Measurements from ENCODE around the gene NR6A1.
"Not testable (repeated sequence)": the region's sequence is repeated elsewhere in the genome, so short reads cannot be mapped to it uniquely, and the experiment has no call there.

The NR6A1 gene

GRCh38 chr9:124735121-124735520 lies 36.0 kb downstream of the NR6A1 start:
- no peak overlapping the region for H3K27ac ChIP-seq (replicated peaks)
- no peak overlapping the region for H3K4me3 ChIP-seq (replicated peaks; ENCODE audit: insufficient read depth, low read length)
- DNase-seq (ENCODE audit: low read depth in 1 of 2, low spot score in 1 of 2): no peak

DNA sequence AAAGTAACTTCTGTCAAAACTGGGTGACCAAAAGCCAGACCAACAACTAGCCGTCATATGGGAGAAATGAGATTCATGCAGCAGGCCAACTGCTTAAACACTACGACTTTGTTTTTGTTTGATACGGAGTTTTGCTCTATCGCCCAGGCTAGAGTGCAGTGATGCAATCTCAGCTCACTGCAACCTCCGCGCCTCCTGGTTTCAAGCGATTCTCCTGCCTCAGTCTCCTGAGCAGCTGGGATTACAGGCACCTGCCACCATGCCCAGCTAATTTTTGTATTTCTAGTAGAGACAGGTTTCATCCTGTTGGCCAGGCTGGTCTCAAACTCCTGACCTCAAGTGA lies 36.4 kb downstream of the NR6A1 start:
- H3K27me3 ChIP-seq (ENCODE audit: insufficient read depth, poor library complexity, severe bottlenecking); H3K4me3 ChIP-seq (replicated peaks; ENCODE audit: insufficient read depth, low read length); H3K27ac ChIP-seq (replicated peaks); DNase-seq (ENCODE audit: low read depth in 1 of 2, low spot score in 1 of 2): not testable (repeated sequence)

More at GRCh38 chr9:124735121-124735520, 36.0 kb downstream of the NR6A1 start:
- no peaks in the 10 kb centered on the region for H3K27me3 ChIP-seq (ENCODE audit: insufficient read depth, poor library complexity, severe bottlenecking)
- TF ChIP-seq GABPA (IDR thresholded peaks at IDR 0.05; ENCODE audit: low read depth): no peak
- no peak for TF ChIP-seq SPI1 (IDR thresholded peaks at IDR 0.05; ENCODE audit: borderline replicate concordance, low read depth)
- no peak for TF ChIP-seq CTCF (IDR thresholded peaks at IDR 0.05; ENCODE audit: insufficient read depth, low read length)
- TF ChIP-seq REST (IDR thresholded peaks at IDR 0.05; ENCODE audit: insufficient replicate concordance, low read depth): no peak
- no peak for TF ChIP-seq POLR2AphosphoS5 (IDR thresholded peaks at IDR 0.05; ENCODE audit: low read depth)

DNA sequence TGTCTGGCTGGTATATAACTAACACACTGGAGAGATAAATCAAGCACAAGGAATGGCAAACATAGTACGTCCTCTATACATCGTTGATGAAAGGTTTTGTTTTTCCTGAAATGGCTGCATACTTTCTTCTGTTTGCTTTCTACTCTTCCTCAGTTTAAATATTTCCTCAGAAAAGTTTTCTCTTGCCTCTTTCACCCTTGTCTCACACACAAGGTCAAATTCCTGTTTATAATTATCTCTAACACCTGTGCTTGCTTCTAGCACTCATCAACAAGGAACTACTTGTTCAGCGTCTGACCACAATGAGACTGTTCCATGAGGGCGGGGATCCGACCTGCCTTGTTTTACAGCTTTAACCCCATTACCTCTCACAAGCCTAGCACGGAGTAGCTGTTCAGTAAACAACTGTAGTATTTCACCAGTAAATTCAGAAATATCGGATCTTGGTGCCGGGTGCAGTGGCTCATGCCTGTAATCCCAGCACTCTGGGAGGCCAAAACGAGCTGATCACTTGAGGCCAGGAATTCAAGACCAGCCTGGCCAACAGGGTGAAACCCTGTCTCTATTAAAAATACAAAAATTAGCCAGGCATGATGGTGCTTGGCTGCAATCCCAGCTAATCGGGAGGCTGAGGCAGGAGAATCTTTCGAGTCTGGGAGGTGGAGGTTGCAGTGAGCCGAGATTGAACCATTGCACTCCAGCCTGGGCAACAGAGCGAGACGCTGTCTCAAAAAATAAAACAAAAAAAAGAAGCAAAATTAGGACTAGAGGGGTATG lies 37.0 kb downstream of the NR6A1 start:
- Histone ChIP-seq H3K27ac (replicated peaks) (no peak overlapping the region), H3K27me3 (ENCODE audit: insufficient read depth, poor library complexity, severe bottlenecking) (no peaks in the 10 kb centered on the region), H3K4me3 (replicated peaks; ENCODE audit: insufficient read depth, low read length) (no peak overlapping the region)
- TF ChIP-seq GABPA (IDR thresholded peaks at IDR 0.05; ENCODE audit: low read depth): no peak
- no peak for TF ChIP-seq CTCF (IDR thresholded peaks at IDR 0.05; ENCODE audit: insufficient read depth, low read length)
- TF ChIP-seq SPI1 (IDR thresholded peaks at IDR 0.05; ENCODE audit: borderline replicate concordance, low read depth): no peak
- no peak for TF ChIP-seq POLR2AphosphoS5 (IDR thresholded peaks at IDR 0.05; ENCODE audit: low read depth)
- TF ChIP-seq REST (IDR thresholded peaks at IDR 0.05; ENCODE audit: insufficient replicate concordance, low read depth): no peak
- DNase-seq (ENCODE audit: low read depth in 1 of 2, low spot score in 1 of 2): peak in 1 of 2 experiments; percentile 38

- Histone ChIP-seq H3K4me3 (replicated peaks; ENCODE audit: insufficient read depth, low read length) (no peak overlapping the region), H3K27ac (replicated peaks) (no peak overlapping the region), H3K27me3 (ENCODE audit: insufficient read depth, poor library complexity, severe bottlenecking) (no peaks in the 10 kb centered on the region)
- no peak for TF ChIP-seq POLR2AphosphoS5 (IDR thresholded peaks at IDR 0.05; ENCODE audit: low read depth)
- TF ChIP-seq CTCF (IDR thresholded peaks at IDR 0.05; ENCODE audit: insufficient read depth, low read length): no peak
- TF ChIP-seq REST (IDR thresholded peaks at IDR 0.05; ENCODE audit: insufficient replicate concordance, low read depth): no peak
- TF ChIP-seq SPI1 (IDR thresholded peaks at IDR 0.05; ENCODE audit: borderline replicate concordance, low read depth): no peak
- no peak for TF ChIP-seq GABPA (IDR thresholded peaks at IDR 0.05; ENCODE audit: low read depth)
- DNase-seq (ENCODE audit: low read depth in 1 of 2, low spot score in 1 of 2): no peak
Observed at GRCh38 chr9:124730772-124731171, 40.3 kb downstream of the NR6A1 start.

Data from HL-60 (cell line).